HG03103 (cell line): ENCODE results near the gene RAB6A.
"Not testable (repeated sequence)": the region's sequence is repeated elsewhere in the genome, so short reads cannot be mapped to it uniquely, and the experiment has no call there.

ENCODE experiments used
- ATAC-seq: cut with Tn5 transposase; IDR thresholded peaks from one replicate; pipeline ENCODE4 v1.9.1; 2021; ENCODE audit warnings: low read depth; ENCODE audit not compliant: unreplicated experiment

Gene RAB6A

DNA sequence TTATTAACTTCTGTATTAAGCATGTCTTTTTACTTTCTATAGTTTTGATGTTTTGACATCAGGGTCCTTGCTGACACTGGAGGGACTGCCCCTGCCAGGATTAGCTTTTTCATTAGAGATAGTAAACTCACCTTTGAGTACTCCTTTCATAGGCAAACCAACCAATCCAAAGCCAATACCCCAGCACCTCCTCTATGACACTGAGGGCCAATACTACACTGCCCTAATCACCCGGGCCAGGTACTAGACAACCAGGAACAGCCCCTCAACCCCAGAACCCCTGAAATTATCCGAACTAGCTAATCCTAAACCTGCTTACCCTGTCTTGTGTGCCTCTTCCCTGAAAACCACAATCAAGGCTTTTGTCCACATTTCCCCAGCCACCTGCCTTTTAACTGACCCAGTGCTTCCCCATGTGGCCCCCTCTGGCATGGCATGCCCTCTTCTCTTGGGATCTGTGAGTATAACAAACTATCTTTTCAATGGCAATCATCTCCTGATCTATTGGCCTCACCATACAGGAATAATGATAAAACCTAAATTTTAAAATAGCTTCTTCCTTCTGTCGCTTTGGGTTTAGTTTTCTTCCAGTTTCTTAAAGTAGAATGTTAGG is 31.2 kb downstream of the RAB6A start:
- no peak for ATAC-seq

DNA sequence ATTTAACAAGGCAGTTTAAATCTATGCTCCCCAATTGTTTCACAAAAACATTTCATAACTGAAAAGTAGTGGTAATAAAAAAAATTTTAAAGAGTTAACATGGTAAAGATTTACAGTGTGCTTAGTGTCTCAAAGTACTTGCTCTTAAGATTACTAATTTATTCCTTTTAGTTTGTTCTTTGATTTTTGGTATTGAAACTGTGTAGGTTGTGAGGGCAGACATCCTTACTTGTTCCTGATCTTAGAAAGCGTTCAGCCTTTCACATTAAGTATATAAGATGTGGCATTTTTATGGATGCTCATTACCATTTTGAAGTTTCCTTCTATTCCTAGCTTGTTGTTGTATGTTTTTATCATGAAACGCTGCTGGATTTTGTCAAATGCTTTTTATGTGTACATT is 32.9 kb downstream of the RAB6A start:
- no peak for ATAC-seq

DNA sequence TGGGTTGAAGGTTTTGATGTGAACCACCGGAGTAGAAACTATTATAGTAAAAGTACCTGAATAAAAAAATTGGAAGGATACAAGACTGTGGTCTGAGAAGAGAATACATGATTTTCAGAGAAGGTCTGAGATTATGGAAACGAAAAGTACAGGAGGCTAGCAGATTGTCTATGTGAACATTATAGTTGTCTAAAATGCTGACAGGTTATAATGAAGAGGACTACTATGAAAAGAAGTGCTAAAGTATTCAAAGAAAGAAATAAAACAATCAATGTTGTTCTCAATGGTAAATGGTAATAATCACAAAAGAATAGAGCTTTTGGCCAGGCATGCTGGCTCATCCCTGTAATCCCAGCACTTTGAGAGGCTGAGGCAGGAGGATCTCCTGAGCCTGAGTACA is 34.0 kb downstream of the RAB6A start:
- no peak for ATAC-seq

DNA sequence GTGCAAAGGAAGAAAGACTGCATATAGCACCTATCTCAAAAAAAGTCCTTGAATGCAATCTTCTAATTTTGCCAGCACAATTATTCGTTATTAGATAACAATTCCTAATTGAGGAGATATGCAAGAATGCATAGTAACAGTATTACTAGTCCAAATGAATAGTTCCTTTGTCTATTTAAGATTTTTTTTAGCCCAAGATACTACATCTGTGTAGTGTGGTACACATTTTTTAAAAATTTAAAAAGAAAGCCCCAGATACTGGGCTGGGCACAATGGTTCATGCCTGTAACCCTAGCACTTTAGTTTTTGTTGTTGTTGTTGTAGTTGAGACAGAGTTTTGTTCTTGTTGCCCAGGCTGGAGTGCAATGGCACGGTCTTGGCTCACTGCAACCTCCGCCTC is 43.7 kb downstream of the RAB6A start:
- no peak for ATAC-seq

DNA sequence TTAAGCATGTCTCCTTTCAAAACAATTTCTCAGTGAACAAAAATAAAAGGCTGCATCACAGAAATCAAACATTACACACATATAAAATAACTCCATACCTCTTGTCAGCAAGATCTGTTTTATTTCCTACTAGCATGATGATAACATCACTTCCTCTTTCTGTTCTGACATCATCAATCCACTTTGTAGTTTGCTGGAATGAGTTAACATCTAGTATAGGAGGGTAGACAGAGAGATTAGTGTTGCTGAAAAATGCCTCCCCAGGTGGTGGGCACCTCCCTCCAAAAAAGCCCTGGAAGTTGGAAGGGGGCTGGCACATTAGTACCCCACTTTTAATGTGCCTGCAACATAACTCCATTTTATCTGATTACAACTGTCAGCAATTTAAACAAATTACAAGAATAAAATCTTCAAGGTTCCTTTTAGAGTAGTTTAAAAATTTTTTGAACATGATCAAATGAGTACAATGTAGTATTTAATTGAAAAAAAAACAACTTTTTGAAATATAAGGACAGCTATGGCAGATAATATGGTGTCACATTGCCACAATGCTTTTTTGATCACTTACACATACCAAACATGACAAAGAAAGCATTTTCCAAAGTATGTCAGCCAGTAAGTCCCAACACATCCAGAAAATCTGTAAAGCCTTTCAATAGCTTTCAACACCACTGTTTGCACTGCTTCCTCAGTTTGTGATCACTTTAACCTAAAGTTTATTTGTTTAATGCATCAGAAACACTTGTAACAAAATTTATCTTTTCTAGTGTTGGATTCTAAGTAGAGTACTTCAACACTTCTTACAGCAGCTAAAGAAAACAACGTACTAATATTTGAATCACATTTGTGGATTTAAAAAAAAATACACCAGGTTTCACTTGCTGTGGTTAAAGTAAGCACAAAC is 44.5 kb downstream of the RAB6A start:
- no peak for ATAC-seq

DNA sequence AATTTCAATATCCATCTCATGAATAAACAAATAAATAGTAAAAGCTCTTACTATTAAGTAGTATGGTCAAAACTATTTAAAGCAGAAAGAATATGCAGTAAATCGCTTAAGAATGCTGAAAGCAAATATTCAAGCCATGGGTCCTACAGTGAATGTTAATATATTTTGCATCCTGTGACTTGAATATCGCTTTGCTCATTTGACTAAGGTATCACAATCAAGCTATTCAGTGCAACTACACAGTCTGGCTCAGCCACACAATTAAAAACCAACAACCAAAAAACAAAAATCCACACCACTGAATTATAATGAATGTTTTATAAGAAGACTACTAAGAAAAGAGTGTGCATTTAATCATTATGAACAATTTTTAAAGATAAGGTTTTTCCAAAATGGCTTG is 45.3 kb downstream of the RAB6A start:
- no peak for ATAC-seq

DNA sequence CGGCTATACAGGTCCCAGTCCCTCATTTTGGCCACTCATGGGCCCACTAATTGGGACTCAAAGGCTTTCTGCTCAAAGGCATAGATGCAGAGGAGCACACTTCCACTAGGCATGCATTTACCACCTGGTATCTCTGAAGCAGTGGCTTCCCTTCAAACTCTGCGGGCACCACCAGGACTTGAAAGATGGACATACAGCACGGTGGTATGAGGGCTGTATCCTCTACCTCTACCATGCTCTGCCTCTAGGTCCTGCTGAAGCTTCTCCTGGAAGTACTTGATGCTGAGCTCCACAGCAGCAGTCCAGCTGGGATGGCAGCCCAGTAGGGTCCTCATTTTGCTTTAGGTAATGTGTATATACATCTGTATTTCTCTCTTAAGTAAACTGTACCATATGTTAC is 49.9 kb downstream of the RAB6A start:
- no peak for ATAC-seq

DNA sequence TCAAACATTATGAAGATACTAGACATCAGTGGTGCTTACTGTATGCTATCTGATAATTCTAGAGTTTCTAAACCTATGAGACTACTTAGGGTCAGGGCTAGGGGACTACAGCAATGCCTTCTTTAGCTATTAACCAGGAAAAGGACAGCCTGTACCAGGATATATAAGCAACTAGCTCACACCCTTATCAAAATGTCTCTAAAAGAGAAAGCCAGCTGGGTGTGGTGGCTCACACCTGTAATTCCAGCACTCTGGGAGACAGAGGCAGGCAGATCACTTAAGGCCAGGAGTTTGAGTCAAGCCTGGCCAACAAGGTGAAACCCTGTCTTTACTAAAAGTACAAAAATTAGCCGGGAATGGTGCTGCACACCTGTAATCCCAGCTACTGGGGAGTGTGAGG is 55.8 kb downstream of the RAB6A start:
- ATAC-seq, result no peak

DNA sequence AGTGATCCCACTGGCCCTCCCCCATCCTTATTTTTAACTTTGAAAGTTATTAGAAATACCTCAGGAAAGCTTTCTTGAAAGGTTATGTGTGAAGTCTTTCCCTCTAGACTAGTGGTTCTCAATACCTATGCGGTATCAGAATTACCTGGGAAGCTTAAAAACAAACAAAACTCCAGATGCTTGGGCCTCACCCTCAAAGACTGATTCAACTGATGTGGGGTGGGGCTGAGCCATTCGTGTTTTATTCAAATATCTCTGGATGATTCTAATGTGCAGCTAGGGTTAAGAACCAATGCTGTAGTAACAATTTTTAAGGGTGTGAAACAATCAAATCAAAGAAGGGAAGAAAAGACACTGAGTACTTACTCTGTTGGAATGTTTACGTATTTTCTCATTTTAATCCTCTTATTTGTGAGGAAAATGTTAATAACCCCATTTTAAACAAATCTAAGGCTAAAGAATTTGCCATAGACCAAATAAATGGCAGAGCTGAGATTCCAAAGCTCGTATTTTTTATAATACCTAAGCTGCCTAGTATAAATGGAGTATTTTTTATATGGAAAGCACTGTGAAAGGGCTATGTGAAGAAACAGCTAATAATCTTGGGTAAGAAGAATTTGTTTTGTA is 66.9 kb downstream of the RAB6A start:
- ATAC-seq, result no peak

DNA sequence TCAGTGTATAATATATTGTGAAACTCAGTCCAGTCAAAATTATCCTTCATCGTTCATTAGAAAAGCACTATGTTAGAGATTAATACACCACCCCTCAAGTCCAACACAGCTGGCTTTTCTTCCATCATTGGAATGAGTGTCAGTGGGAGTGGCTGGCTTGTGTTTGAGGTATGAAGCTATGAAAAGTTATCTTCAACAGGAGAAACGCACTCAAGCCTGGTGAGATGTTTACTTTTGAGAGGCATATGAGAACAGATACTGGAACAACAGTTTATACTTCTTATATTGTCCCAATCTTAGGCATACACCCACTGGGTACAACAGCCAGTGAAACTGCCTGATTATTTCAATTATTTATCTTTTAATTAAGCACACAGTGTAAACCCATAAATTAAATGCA is 80.2 kb downstream of the RAB6A start:
- ATAC-seq, result no peak

DNA sequence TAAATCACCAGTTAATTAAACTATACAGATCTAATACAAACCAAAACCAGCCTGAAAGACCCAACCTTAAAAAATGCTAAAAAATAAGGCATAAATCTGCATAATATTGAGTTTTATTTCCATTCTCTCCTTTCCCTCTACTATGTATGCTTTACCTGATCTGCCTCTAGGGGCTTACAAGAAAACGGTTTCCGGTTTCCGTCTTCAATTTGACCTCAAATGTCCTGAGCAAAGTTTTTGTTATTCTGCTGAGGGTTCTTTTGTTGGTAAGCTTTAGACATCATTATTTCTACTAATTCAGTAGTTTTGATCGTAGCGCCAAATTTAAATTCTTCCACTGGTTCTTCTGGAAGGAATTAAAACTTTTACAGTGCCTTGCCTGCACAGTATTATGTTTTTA is 84.3 kb downstream of the RAB6A start:
- not testable (repeated sequence) for ATAC-seq

DNA sequence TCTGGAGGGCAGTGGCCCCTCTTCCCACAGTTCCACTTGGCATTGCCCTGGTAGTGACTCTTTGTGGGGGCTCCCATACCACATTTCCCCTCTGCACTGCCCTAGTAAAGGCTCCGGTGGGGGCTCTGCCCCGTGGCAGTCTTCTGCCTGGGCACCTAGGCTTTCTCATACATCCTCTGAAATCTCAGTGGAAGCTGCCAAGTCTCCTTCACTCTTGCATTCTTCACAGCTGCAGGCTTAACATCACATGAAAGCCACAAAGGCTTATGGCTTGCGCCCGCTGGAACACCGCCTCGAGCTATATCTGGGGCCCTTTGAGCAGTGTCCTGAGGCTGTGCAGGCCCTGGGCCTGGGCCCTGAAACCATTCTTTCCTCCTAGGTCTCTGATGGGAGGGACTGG is 89.2 kb downstream of the RAB6A start:
- ATAC-seq, result no peak

DNA sequence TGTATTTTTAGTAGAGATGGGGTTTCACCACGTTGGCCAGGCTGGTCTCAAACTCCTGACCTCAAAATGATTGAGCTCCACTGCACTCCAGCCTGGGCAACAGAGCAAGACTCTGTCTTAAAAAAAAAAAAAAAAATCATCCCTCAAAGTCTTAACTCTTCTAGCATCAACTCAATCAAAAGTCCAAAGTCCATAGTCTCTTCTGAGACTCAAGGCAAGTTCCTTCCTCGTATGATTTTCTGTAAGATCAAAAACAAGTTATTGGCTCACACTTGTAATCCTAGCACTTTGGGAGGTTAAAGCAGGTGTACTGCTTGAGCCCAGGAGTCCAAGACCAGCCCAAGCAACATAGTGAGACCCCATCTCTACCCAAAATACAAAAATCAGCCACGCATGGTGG is 90.1 kb downstream of the RAB6A start:
- ATAC-seq, result no peak

DNA sequence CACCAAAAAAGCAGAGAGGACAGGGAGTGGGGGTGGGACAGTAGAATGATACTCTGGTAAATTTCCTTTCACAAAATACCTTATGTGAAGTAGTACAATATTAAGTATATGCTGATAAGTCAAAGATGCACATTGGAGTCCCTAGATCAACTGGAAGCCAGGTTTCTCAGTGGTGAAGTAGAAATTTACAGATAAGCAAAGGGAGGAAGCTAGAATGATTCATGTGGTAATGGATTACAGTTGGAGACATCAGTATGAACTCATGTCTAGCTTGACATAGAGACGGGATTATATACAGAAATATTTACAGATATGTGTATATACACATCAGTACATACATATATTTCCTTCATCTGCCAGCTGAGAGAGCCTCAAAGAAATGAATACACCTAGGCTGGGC is 93.0 kb downstream of the RAB6A start:
- ATAC-seq, result no peak

DNA sequence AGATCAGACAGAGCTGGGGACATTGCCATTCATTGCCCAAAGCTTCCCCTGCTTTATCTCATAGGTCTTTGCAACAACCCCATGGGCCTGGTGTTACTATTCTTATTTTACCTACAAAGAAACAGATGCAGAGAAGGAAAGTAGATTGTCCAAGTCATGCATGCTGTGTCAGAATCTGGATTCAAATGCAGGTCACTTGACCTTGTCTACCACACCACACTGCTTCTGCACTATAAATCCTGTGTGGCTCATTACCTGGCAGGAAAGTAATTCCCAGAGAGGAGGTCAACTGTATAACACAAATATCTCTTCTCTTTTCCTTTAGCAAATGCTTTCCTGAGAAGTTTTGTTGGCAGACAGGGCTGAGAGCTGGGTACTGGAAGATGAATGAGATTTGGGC is 96.0 kb downstream of the RAB6A start:
- ATAC-seq, result no peak

DNA sequence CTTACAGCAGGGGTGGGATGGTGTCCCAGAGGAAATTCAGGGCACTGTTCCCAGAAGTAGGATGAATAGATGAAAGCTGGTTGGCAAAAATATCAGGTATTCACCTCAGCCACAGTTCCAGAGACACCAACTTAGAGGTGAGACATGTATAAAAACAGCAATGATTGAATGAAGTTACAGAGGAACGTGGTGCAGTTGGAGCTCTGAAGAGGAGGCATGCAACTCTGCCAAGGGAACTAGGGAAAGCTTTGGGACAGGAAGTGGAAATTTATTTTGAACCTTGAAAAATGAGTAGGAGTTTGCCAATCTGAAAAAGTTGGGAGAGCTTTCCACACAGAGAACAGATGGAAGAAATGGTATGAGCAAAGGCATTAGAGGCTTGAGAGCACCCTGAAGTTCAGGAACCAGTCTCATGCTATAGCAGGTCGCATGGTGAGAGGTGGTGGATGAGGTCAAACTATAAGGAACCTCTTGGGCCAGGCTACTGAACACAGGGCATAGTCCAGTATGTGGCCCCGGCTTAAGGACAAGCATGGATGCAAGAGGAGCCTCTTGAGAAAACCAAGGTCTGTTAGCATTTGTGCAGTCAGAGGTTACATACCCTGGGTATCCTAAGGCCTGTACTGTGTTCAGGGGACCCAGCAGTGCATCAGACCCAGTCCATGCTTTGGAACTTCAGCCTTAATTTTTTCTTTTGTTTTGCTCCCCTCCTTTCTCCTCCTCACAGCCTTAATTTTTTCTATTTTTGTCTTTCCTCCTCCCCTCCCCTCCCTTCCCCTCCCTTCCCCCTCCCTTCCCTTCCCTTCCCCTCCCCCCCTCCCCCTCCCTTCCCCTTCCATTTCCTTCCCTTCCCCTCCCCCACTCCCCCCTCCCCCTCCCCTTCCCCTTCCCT is 97.0 kb downstream of the RAB6A start:
- no peak for ATAC-seq

DNA sequence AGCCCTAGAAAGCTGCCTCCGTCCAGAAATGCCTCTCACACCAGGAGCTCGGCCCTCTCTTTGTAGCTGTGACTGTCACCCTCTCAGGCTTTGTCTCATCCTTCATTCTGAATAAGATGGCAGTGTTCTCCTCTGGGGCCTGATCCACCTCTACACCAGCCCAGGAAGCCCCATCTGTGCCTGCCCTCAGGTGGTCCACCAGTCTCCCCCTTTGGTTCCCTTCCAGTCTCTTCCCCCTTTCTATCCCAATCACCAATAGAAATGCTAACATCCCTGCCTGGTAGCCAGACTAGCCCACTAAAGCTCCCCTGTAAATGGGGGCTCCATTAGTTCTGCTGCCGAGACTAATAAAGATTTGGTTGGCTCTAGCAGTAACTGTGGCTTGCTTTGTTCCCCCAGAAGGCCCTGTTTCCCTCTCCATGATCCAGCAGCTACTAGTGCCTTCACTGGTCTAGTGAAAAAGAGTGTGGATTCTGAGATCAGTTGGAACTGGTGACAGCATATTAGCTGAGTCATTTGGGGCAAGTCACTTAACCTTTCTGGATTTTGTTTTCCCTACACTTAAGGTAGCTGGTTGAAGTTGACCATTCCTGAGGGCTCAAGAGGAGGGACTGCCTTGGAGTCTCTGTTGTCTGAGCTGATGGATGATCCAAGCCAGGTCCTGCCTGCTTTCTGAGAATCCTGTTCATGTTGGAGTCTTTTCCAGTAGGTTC is 98.3 kb downstream of the RAB6A start:
- ATAC-seq, result no peak

DNA sequence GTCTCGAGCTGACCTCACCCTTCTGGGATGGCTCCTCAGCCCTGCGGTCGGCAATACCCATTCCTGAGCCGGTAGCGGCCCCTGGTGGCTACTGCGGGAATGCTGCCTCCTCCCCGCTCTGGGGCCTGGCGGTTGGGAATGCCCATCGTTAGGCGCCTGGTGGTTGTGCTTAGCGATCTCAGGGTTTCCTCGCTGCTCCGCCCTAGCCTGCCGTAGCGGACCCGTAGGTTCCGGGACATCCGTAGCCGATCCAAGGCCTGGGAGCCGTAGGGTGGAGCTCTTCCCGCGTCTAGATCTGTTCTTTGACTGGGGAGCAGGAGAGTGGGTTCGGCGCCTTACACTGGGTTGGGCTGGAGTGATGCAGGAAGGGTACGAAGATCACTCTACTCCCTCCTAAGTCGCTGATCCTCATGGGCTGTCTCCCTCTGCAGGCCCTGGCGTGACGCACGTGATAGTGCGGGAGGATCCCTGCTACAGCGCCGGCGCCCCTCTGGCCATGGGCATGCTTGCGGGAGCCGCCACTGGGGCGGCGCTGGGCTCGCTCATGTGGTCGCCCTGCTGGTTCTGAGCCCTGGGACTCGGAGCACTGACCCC is 99.7 kb downstream of the RAB6A start:
- no peak for ATAC-seq

DNA sequence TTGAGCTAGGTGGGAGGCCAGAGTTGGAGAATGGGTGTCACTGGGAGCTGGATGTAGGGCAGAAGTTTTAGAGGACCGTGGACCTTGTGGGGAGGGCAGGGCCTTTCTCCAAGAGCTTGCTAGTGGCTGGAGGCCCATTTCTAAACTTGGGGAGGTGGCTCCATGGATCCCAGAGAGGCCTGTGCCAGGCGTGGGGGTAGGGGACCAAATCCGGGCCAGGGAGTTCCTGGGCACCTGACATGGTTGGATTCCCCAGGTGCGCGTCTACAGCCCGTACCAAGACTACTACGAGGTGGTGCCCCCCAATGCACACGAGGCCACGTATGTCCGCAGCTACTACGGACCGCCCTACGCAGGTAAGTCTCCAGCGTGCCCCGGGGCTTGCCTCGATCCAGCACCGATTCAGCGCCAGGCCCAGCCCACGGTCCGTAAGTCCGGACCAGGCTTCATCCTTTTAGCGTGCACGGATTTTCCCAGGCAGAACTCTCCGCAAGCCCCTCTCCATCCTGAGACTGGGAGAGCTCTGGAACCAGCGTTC is 100.3 kb downstream of the RAB6A start:
- no peak for ATAC-seq

DNA sequence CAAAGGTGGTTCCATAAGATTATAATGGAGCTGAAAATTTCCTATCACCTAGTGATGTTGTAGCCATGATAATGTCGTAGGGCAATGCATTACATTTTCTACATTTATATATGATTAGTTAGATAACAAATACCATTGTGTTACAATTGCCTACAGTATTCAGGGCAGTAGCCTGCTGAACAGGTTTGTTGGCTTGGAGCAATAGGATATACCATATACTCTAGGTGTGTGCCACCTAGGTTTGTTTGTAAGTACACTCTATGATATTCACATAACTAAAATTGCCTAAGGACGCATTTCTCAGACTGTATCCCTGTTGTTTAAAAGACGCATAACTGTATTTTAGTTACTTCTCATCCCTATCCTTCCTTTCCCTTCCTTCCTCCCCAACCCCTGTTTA is 100.9 kb downstream of the RAB6A start:
- ATAC-seq, result no peak
